HG02588 (cell line): ENCODE measurements around the gene CORO2B.

Experiments
- ATAC-seq: cut with Tn5 transposase; IDR thresholded peaks from one replicate; pipeline ENCODE4 v1.9.1; 2021; ENCODE audit warnings: mild to moderate bottlenecking, moderate library complexity; ENCODE audit not compliant: unreplicated experiment

CORO2B gene

DNA sequence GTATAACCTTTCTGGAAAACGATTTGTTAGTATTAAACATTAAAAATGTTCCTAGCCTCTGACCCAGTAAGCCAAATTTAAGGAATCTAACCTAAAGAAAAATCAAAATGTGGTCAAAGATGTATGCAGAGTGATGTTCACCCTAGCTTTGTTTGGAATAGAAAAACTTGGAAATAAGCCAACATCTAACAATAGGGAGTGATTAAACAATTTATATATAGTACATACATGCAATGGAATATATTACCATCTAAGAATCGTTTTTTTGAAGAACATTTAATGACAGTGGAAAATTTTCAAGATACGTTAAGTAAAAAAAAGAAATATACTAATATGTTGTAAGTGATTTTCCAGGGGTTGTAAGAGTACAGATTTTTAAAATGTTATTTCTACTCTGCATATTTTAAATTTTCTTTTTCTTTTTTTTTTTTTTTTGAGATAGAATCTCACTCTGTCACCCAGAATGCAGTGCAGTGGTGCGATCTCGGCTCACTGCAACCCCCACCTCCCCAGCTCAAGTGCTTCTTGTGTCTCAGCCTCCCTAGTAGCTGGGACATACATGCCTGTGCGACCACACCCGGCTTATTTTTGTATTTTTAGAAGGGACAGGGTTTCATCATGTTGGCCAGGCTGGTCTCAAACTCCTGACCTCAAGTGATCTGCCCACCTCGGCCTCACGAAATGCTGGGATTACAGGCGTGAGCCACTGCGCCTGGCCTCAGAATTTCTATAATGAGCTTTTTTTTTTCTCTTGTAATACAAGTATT lies 187.0 kb downstream of the CORO2B start:
- ATAC-seq: no peak

GRCh38 chr15:68767833-68768232 lies 189.0 kb downstream of the CORO2B start:
- no peak for ATAC-seq

DNA sequence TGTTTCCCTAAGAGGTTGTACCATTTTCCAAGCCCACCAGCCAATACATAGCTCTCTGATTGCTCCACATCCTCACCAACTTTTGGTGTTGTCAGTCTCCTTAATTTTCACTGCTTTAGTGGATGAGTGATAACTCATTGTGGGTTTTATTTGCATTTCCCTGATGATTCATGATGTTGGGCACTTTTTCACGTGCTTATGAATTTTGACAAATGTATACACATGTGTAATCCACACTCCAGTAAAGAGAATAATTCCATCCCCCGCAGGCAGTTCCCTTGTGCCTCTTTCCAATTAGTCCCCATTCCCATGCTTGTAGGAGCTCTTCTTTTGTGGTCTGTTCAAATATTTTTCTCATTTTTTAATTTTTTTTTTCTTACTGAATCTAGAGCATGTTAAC lies 189.5 kb downstream of the CORO2B start:
- no peak for ATAC-seq

- no peak for ATAC-seq
Measured at GRCh38 chr15:68769702-68770101, 190.9 kb downstream of the CORO2B start.

DNA sequence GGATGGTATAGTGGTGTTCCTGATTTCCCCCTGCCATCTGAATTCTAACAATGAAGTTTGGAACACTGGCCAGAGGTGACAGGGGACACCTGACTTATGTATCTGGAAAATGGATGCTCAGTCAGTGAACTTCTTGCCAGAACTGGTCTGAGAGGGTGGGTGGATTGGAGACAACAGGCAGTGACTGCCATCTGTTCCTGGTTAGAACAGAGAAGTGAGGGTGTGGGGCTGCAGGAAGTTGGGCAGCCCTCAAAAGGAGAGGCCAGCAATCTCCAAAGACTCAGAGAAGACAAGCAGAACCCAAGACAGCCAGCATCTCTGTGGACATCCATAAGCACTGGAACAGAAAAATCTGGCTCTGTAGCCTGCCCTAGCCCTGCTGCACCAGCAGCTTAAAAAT lies 191.4 kb downstream of the CORO2B start:
- ATAC-seq: no peak

DNA sequence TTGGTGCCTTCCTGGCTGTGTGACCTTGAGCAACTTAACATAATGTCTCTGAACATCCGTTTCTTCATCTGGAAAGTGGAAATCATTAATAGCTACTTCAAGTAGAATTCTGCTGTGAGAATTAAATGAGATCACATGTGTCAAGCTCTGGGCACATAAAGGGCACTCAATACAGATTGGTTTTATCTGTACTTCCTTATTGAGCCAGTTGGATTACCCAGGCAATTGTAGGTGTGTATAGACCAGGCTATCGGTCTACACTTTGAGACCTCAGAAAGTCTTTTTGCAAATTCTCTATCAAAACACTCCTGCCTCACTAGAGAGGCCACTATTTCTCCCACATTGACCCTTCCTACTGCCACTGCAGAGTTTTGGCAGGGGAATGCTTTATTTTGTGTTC lies 194.2 kb downstream of the CORO2B start:
- no peak for ATAC-seq

DNA sequence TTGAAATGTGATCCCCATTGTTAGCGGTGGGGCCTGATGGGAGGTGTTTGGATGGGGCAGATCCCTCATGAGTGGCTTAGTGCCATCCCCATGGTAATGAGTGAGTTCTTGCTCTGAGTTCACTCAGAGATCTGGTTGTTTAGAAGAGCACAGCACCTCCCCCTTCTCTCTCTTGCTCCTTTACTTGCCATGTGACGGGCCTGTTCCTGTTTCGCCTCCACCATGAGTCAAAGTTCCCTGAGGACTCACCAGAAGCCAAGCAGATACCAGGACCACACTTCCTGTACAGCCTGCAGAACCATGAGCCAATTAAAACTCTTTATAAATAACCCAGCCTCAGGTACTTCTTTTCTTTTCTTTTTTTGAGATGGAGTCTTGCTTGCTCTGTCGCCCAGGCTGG lies 195.3 kb downstream of the CORO2B start:
- no peak for ATAC-seq

- ATAC-seq: no peak
Measured at GRCh38 chr15:68774521-68775235, 195.9 kb downstream of the CORO2B start.

- no peak for ATAC-seq
Measured at GRCh38 chr15:68775236-68775577, 196.4 kb downstream of the CORO2B start.

- ATAC-seq: no peak
Measured at GRCh38 chr15:68775671-68776476, 197.1 kb downstream of the CORO2B start.

GRCh38 chr15:68776477-68777270 lies 197.9 kb downstream of the CORO2B start:
- no peak for ATAC-seq
